ENCODE results near the gene PARD3B.

PARD3B gene

DNA sequence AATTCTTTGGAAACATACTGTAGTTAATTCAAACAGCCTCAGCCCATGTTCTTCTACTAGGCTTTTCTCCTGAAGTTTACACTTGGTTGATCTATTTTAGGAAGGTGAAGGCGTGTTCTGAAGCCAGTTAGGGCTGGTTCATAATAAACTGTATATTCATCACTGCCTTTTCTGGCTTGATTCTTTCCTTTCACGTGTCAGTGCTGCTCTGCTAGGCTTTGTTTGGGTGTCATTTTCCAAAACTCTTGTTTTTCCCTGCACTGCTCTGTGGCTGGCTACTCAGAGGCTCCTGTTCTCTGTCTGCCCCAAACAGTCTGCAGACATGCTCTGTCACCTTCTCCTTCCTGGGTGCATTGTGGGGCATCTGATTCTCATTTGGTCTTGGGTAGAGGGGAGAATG, 136.1 kb downstream of the PARD3B start:
- DNase-seq (ENCODE audit: low read depth, low spot score): no peak
- no peaks in the 10 kb centered on the region for H3K27me3 ChIP-seq (ENCODE audit: insufficient read depth, insufficient read length)
- no peaks in the 10 kb centered on the region for H3K36me3 ChIP-seq (ENCODE audit: insufficient read depth, insufficient read length, low read length)
- no peaks in the 10 kb centered on the region for H3K9me3 ChIP-seq (ENCODE audit: insufficient read depth, low read length)
- H3K4me1 ChIP-seq (ENCODE audit: insufficient read depth, insufficient read length): no peaks in the 10 kb centered on the region
- no peak for TF ChIP-seq YY1 (IDR thresholded peaks at IDR 0.05; ENCODE audit: insufficient read depth, insufficient read length)
- no peak for TF ChIP-seq ZNF274 (IDR thresholded peaks at IDR 0.05; ENCODE audit: low read depth, low read length)
- no peak for TF ChIP-seq SUZ12 (IDR thresholded peaks at IDR 0.05; ENCODE audit: extremely low read depth, insufficient read depth, insufficient read length)
- H3K9ac ChIP-seq (ENCODE audit: insufficient read length, low read depth): no peak overlapping the region
- H3K4me3 ChIP-seq (ENCODE audit: insufficient read length, low read depth): no peak overlapping the region

GRCh38 chr2:204683384-204683783, 138.1 kb downstream of the PARD3B start:
- no peak for DNase-seq (ENCODE audit: low read depth, low spot score)
- Histone ChIP-seq H3K9me3 (ENCODE audit: insufficient read depth, low read length) (no peaks in the 10 kb centered on the region), H3K9ac (ENCODE audit: insufficient read length, low read depth) (no peak overlapping the region), H3K36me3 (ENCODE audit: insufficient read depth, insufficient read length, low read length) (no peaks in the 10 kb centered on the region), H3K4me3 (ENCODE audit: insufficient read length, low read depth) (no peak overlapping the region), H3K4me1 (ENCODE audit: insufficient read depth, insufficient read length) (no peaks in the 10 kb centered on the region), H3K27me3 (ENCODE audit: insufficient read depth, insufficient read length) (no peaks in the 10 kb centered on the region)
- TF ChIP-seq SUZ12 (IDR thresholded peaks at IDR 0.05; ENCODE audit: extremely low read depth, insufficient read depth, insufficient read length) (no peak), YY1 (IDR thresholded peaks at IDR 0.05; ENCODE audit: insufficient read depth, insufficient read length) (no peak), ZNF274 (IDR thresholded peaks at IDR 0.05; ENCODE audit: low read depth, low read length) (no peak)

GRCh38 chr2:204686406-204686805, 141.1 kb downstream of the PARD3B start:
- no peak for DNase-seq (ENCODE audit: low read depth, low spot score)
- no peaks in the 10 kb centered on the region for H3K27me3 ChIP-seq (ENCODE audit: insufficient read depth, insufficient read length)
- H3K9ac ChIP-seq (ENCODE audit: insufficient read length, low read depth): no peak overlapping the region
- TF ChIP-seq SUZ12 (IDR thresholded peaks at IDR 0.05; ENCODE audit: extremely low read depth, insufficient read depth, insufficient read length) (no peak), ZNF274 (IDR thresholded peaks at IDR 0.05; ENCODE audit: low read depth, low read length) (no peak), YY1 (IDR thresholded peaks at IDR 0.05; ENCODE audit: insufficient read depth, insufficient read length) (no peak)
- H3K36me3 ChIP-seq (ENCODE audit: insufficient read depth, insufficient read length, low read length): no peaks in the 10 kb centered on the region
- no peaks in the 10 kb centered on the region for H3K4me1 ChIP-seq (ENCODE audit: insufficient read depth, insufficient read length)
- H3K9me3 ChIP-seq (ENCODE audit: insufficient read depth, low read length): no peaks in the 10 kb centered on the region
- no peak overlapping the region for H3K4me3 ChIP-seq (ENCODE audit: insufficient read length, low read depth)

GRCh38 chr2:204687776-204688175, 142.5 kb downstream of the PARD3B start:
- no peak for DNase-seq (ENCODE audit: low read depth, low spot score)
- no peaks in the 10 kb centered on the region for H3K36me3 ChIP-seq (ENCODE audit: insufficient read depth, insufficient read length, low read length)
- no peaks in the 10 kb centered on the region for H3K9me3 ChIP-seq (ENCODE audit: insufficient read depth, low read length)
- no peak overlapping the region for H3K4me3 ChIP-seq (ENCODE audit: insufficient read length, low read depth)
- H3K27me3 ChIP-seq (ENCODE audit: insufficient read depth, insufficient read length): no peaks in the 10 kb centered on the region
- TF ChIP-seq ZNF274 (IDR thresholded peaks at IDR 0.05; ENCODE audit: low read depth, low read length) (no peak), SUZ12 (IDR thresholded peaks at IDR 0.05; ENCODE audit: extremely low read depth, insufficient read depth, insufficient read length) (no peak), YY1 (IDR thresholded peaks at IDR 0.05; ENCODE audit: insufficient read depth, insufficient read length) (no peak)
- no peak overlapping the region for H3K9ac ChIP-seq (ENCODE audit: insufficient read length, low read depth)
- H3K4me1 ChIP-seq (ENCODE audit: insufficient read depth, insufficient read length): no peaks in the 10 kb centered on the region

- H3K36me3 ChIP-seq (ENCODE audit: insufficient read depth, insufficient read length, low read length): no peaks in the 10 kb centered on the region
- H3K27me3 ChIP-seq (ENCODE audit: insufficient read depth, insufficient read length): no peaks in the 10 kb centered on the region
- no peaks in the 10 kb centered on the region for H3K9me3 ChIP-seq (ENCODE audit: insufficient read depth, low read length)
- no peak for TF ChIP-seq SUZ12 (IDR thresholded peaks at IDR 0.05; ENCODE audit: extremely low read depth, insufficient read depth, insufficient read length)
- TF ChIP-seq YY1 (IDR thresholded peaks at IDR 0.05; ENCODE audit: insufficient read depth, insufficient read length): no peak
- TF ChIP-seq ZNF274 (IDR thresholded peaks at IDR 0.05; ENCODE audit: low read depth, low read length): no peak
- H3K4me3 ChIP-seq (ENCODE audit: insufficient read length, low read depth): no peak overlapping the region
- peak; percentile 68 for DNase-seq (ENCODE audit: low read depth, low spot score)
- H3K4me1 ChIP-seq (ENCODE audit: insufficient read depth, insufficient read length): no peaks in the 10 kb centered on the region
- H3K9ac ChIP-seq (ENCODE audit: insufficient read length, low read depth): no peak overlapping the region
Observed at GRCh38 chr2:204691911-204692510, 146.7 kb downstream of the PARD3B start.

- Histone ChIP-seq H3K9me3 (ENCODE audit: insufficient read depth, low read length) (no peaks in the 10 kb centered on the region), H3K27me3 (ENCODE audit: insufficient read depth, insufficient read length) (no peaks in the 10 kb centered on the region), H3K4me1 (ENCODE audit: insufficient read depth, insufficient read length) (no peaks in the 10 kb centered on the region), H3K4me3 (ENCODE audit: insufficient read length, low read depth) (no peak overlapping the region), H3K9ac (ENCODE audit: insufficient read length, low read depth) (no peak overlapping the region), H3K36me3 (ENCODE audit: insufficient read depth, insufficient read length, low read length) (no peaks in the 10 kb centered on the region)
- no peak for DNase-seq (ENCODE audit: low read depth, low spot score)
- TF ChIP-seq SUZ12 (IDR thresholded peaks at IDR 0.05; ENCODE audit: extremely low read depth, insufficient read depth, insufficient read length): no peak
- no peak for TF ChIP-seq ZNF274 (IDR thresholded peaks at IDR 0.05; ENCODE audit: low read depth, low read length)
- no peak for TF ChIP-seq YY1 (IDR thresholded peaks at IDR 0.05; ENCODE audit: insufficient read depth, insufficient read length)
Observed at GRCh38 chr2:204692790-204693189, 147.5 kb downstream of the PARD3B start.

DNA sequence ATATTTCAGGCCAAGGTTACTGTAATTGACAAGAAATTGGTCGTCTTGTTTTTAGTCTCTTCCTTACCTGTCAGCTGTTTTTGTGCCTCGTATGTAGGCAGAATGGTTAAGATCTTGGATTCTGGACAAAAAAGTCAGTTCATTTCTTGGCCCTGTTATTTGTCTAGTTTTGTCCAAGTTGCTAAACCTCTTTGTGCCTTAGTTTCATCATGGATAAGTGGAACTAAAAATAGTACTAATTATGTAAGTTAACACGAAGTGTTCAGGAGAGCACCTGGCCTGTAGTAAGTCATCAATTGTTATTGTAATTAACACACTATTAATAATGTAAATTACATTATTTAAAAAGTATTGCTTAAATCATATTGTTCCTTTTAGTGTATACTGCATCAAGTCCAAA, 148.0 kb downstream of the PARD3B start:
- no peaks in the 10 kb centered on the region for H3K27me3 ChIP-seq (ENCODE audit: insufficient read depth, insufficient read length)
- H3K4me1 ChIP-seq (ENCODE audit: insufficient read depth, insufficient read length): no peaks in the 10 kb centered on the region
- H3K4me3 ChIP-seq (ENCODE audit: insufficient read length, low read depth): no peak overlapping the region
- TF ChIP-seq SUZ12 (IDR thresholded peaks at IDR 0.05; ENCODE audit: extremely low read depth, insufficient read depth, insufficient read length) (no peak), YY1 (IDR thresholded peaks at IDR 0.05; ENCODE audit: insufficient read depth, insufficient read length) (no peak)
- H3K9me3 ChIP-seq (ENCODE audit: insufficient read depth, low read length): no peaks in the 10 kb centered on the region
- H3K36me3 ChIP-seq (ENCODE audit: insufficient read depth, insufficient read length, low read length): no peaks in the 10 kb centered on the region
- H3K9ac ChIP-seq (ENCODE audit: insufficient read length, low read depth): no peak overlapping the region
- no peak for DNase-seq (ENCODE audit: low read depth, low spot score)

All from NT2/D1 (cell line).